Measurements from ENCODE around the gene DTNBP1.

DTNBP1 gene

DNA sequence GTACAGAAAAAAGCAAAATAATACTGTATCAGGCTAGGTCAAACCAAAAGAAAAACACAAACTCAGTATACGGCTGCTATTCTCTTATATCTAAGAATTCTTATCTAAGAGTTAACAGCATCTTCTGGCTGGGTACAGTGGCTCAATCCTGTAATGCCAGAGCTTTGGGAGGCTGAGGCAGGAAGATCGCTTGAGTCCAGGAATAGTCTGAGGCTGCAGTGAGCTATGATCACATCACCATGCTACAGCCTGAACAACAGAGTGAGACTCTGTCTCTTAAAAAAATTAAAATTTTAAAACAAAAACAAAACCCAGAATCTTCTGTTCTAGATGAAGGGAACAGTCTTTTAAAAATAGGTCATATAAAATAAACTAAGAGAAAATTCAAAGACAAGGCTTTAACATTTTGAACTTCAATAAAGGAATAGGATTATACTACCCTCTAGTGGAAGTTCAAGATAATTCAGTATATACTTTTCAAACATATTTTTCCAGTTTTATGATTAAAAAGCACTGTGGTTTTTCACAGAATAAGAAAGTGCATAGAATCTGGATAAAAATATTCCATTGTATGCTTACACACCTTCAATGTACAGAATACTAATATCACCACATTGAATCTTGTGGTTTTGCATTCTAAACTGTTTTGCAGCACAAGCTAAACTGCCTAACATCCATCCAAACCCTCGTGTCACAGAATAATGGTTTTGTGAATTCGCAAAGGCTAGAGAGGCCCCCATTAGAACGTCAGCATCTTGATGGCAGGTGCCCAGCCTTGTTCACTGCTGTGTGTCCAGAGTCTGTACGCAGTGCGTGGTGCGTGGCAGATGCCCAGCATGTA, 39.3 kb downstream of the DTNBP1 start:
- DNase-seq (ENCODE audit: low spot score), result no peak

DNA sequence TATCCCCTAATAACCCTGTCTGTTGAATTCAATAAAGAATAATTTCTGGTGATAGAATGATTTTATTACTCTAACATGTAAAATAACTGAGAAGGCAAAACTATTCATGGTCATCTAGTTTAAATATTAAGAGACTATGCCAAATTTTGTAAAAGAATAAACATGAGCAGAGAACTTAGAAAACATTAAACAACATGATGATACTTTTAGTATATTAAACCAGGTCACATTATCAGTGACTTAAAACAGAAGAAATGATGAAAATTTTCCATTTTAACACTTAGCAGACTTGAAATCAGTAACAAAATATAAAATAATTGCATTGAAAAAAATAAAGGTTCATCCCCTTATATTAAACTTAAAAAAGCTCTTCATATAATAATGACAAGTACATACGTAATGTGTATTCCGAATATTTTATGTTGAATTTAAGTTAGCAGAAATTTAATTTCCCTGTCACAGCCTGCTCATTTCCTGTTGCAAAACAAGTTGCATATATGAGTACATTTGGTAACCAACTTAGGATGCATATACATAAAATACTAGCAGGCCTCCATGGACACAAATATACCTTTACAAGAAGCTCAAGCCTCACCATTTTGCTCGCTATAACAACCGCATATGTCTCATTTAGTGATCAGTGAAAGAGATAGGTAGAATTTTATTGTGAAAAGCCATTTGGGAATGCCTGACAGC, 40.6 kb downstream of the DTNBP1 start:
- no peak for DNase-seq (ENCODE audit: low spot score)

DNA sequence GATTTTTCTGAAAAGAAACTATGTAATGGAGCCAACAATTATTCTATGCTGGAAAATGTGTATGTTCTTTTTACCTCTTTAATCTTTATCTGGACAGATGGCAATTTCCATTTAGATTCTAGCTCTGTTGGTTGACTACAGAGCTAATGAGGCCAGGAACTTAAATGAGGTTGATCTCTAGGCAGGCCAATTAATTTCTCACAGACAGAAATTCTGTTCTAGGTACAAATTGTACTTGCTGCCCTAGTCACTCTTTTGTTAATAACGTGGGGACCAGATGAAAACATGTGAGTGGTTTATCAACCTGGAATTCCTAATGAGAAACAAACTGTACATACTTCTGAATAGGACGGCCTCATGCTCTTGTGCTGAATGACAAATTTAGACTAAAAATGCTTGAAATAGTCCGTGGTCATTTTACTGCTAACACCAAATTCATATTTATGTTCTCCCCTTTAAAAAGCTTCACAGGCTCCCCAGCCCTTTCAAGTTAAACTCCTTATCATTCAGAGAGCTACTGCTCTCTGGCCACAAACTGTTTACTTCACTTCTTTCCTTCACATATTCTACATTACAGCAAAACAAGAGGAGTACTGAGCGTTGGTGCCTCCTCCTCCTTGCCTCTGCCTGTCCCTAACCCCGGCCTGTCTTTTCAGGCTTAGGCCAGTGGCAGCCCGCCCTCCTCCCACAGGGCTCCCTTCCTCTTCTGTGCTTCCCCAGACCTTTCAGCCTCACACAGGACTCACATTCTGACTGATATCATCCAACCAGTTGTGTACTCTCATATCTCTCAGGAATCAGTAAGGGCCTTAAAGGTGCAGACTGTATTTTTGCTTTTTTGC, 41.4 kb downstream of the DTNBP1 start:
- DNase-seq (ENCODE audit: low spot score), result no peak

DNA sequence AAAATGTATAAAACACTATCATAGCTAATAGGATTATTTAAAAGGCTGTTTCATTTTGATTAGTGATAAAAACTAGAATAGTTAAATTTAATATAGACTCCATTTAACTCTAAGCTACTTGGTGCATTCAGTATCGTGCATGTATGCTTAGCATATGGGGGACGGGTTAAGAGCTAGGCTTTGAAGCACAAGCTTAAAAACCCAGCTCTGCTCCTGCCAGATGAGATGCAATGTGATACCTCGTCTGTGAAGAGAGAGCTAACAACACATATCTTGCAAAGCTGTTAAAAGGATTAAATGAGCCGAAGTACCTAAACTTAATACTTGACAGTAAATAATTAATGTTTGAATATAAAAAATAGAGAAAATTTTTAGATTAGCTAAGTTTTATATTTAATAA, 42.2 kb downstream of the DTNBP1 start:
- no peak for DNase-seq (ENCODE audit: low spot score)

DNA sequence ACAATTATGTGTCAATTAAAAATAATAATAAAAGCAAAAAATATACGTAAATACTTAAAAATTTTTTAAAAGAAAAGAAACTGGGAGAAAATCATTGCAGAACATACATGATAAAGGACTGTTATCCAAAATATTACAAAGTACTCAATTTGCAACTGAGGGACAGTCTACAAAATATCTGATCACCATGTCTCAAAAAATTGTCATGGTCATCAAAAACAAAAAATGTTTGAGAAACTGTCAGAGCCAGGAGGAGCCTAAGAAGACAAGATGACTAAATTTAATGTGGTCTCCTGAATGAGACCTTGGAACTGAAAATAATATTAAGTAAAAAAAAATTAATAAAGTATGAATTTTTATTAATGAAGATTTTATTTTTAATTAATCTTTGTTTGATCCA, 43.5 kb downstream of the DTNBP1 start:
- DNase-seq (ENCODE audit: low spot score), result no peak

DNA sequence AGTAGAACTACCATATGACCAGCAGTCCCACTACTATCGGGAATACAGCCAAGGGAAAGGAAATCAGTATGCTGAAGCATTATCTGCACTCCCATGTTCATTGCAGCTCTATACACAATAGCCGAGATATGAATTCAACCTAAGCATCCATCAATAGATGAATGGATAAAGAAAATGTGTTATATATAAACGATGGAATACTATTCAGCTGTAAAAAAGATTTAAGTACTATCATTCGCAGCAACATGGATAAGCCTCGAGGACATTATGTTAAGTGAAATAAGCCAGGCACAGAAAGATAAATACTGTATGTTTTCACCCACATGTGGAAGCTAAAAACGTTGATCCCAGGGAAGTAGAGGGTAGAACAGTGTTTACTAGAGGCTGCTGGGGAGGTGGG, 44.1 kb downstream of the DTNBP1 start:
- DNase-seq (ENCODE audit: low spot score), result no peak

DNA sequence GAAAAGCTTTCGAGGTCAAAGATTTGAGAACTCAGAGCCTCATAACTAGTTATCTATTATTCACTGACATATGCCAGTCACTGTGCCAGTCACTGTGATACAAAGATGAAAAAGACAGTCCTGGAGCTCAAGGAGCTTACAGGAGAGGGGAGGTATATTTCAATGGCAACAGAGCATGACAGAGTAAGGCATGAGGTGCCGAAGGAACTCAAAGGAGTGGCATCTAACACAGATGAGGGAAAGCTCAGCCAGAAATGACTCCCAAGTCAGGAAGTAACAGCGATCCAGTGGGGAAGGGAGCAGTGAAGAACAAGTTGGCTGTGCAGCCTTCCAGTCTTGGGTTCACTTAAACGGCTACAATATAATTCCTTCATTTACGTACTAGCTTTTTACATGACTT, 46.6 kb downstream of the DTNBP1 start:
- DNase-seq (ENCODE audit: low spot score), result no peak

DNA sequence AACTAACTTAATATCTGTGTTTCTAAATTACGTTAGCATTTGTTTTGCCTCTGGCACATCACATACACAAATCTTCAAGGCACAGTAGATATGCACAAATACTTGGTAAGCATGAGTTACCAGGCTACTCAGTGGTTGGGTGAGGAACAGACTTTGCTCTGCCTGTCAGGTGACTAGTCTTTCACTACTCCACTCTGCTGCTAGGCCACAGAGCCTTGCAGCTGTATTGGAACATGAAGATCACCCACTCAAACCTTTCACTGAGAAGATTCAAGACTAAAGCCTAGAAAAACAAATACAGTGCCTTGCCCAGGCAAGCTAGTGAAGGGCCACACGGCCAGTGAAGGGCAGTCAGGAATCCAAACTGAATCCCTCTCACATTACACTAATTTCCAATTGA, 47.0 kb downstream of the DTNBP1 start:
- no peak for DNase-seq (ENCODE audit: low spot score)

DNA sequence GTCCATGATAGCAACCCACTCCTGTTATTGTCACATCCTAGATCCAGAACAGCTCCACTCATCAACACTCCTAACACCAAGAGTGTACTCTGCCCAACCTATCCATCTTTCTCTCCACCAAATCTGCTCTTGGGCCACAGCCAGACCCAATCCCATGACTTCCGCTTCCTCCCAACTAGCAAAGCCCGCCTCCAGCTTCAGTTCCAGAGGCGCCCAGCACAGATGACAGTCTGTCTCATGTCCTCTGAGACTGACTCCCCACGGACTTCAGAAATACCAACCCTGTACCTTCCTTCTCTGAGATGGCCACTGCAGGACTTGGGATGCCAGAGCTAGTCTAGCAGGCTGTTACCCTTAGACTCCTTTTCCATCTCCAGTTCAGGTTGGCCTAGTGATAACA, 48.6 kb downstream of the DTNBP1 start:
- no peak for DNase-seq (ENCODE audit: low spot score)

DNA sequence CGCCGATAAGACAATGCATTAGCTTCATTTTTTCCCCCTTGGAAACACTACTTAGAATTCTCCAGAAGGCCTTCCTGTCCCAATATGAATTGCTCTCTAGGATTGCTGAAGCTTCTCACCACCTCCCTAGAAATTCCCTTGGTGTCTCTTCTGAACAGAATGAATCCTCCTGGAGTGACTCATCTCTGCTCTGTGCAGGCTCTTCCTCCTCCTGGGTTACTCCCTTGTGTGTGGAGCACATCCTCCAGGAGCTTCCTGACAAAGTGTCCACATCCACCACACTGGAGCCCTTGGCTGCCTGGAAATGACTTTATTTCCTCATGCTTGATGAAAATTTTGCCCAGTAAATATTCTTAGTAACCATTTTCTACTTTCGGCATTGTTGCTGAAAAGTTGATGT, 54.4 kb downstream of the DTNBP1 start:
- no peak for DNase-seq (ENCODE audit: low spot score)

DNA sequence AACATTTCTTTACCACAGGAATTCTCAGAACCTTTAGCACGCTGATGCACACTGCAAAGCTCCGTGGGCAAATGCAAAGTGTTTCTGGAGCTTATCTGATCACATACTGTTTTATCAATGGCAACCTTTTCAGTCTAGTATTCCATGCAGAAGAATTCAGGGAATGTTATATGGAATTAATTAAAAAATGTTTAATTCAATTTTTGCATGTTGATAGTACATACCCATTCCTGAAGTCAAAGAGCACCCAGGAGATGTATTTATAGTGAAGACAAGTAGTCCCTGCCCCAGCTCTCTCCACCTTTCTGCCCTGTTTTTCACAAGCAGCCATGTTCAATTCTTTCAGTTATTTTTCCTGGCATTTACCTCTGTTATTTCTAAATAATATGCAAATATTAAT, 55.2 kb downstream of the DTNBP1 start:
- no peak for DNase-seq (ENCODE audit: low spot score)

DNA sequence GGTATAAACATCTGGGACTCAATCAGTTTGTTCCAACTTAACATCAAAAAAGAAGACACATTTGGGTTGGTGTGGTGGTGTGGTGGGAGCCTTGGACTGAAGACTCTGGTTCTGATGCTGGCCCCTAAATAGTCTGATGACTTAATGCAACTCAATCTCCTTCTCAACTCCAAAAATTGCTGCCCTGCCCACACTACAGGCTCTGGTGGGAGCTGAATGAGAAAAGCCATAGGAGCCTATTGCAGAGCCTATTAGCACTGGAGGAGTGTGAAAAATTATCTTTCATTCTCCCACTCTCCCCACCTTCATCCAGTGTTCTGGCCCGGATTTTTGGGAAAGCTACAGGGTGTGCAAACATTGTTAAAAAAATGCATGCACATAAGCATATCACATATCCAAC, 56.5 kb downstream of the DTNBP1 start:
- no peak for DNase-seq (ENCODE audit: low spot score)

DNA sequence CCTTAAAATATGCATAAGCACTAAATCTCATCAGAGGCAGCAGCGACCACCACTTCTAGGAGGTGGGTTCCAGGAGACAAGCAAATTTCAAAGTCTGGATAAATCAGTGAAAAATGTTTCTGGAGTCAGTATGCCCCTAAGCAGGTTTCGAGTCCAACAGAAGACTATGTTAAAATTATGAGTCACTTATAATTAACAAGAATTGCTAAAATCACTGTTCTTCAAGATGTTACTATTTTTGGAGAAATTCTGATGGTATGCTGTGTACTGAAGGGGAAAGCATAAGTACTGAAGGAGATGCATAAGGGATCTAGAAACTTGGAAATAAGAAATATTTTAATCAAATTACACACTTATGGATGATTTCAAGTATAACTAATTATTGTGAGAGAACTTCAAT, 58.0 kb downstream of the DTNBP1 start:
- no peak for DNase-seq (ENCODE audit: low spot score)

DNA sequence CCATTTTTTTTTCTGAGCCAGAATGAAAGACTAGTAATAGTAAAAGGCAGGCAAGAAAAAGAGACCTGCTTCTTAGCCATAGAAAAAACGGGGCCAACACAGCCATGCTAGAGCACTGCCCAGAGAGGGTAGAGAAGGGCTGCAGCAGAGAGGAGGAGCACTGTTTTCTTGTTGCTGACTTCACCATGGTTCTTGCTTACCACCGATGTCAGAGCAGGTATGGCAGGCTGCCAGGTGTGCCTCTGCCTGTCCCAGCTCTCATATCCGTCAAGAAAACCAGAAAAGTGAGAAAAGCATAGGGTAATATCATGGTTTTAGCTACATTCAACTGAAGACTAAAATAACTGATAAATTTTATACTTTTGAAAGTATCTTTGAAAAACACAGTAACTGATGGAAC, 60.7 kb downstream of the DTNBP1 start:
- no peak for DNase-seq (ENCODE audit: low spot score)

DNA sequence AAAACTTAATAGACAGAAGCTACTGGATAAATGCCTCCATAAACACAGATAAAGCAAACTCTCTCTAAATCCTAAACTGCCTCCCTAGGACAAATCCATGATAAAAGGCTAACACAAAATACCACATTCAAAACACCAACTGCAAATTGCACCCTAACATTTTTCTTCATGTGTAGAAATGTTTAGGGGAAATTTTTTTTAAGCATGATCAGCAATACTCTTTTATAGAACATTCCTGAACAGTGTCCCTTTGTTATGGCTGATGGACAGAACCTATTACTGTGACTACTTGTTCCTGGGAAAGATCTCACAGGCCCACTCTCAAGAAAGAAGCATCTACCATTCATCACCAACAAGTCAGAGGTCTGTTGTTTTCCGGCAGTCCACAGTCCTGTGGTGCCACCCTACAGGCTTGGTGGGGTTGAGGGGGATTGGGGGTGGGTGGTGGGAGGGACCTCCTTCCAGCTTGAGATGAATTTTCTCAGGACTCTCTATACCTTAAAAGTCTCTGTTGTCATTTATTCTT, 64.5 kb downstream of the DTNBP1 start:
- DNase-seq (ENCODE audit: low spot score), result no peak

DNA sequence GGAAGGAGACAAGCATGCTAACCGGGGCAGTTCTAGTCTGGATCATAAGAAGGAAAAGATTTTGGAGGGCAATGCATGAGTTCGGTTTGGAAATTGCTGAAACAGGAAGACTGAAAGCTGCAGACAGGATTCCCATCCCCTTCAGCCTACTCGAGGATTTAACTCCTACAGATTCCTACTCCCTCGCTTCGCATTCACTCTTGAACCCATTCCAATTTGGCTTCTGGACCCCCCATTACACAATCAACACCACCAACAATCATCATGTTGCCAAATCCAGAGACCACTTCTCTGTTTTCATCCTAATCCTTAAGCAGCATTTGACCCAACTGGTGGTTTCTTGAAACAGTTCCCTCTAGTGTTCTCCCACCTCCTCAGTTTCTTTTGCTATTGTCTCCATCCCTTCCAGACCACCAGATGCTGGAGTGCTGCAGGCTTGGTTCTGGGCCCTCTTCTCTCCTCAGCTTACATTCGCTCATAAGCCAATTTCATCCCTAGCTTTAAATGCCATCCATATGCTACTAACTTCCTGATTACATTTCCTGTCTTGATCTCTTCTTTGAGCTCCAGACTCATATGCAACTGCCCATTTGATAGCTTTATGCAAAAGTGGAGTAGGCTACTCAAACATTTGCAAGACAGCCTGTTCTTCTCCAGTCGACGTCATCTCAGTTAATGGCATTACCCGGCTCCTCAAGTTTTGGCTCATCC, 66.5 kb downstream of the DTNBP1 start:
- DNase-seq (ENCODE audit: low spot score), result no peak

DNA sequence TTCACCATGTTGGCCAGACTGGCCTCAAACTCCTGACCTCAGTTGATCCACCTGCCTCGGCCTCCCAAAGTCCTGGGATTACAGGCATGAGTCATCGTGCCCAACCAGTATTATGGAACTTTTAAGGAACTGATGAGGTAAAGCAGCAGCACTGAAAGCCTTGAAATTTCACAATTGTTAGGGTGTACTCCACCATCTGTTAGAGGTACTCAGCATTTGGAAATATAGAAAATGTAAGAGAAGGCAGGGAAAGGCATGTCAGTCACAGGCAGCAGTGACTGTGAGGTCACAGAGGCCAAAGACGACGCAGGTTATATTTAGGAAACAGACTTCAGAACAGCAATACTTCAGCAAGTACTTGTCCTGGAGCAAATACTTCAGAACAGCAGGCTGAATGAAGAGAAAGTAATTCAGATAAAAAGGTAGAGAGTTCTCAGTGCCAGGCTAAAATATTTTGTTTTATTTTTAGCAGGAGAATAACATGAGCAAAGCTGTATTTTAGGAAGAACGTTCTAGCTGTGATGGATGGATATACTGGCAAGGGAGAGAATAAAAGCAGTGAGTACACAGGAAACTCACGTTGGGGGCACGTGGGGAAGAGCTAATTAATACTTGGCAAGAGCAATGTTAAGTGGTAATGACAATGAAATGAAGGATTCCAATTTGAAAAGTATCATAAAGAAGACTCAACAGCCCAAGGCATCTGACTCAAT, 67.2 kb downstream of the DTNBP1 start:
- no peak for DNase-seq (ENCODE audit: low spot score)

DNA sequence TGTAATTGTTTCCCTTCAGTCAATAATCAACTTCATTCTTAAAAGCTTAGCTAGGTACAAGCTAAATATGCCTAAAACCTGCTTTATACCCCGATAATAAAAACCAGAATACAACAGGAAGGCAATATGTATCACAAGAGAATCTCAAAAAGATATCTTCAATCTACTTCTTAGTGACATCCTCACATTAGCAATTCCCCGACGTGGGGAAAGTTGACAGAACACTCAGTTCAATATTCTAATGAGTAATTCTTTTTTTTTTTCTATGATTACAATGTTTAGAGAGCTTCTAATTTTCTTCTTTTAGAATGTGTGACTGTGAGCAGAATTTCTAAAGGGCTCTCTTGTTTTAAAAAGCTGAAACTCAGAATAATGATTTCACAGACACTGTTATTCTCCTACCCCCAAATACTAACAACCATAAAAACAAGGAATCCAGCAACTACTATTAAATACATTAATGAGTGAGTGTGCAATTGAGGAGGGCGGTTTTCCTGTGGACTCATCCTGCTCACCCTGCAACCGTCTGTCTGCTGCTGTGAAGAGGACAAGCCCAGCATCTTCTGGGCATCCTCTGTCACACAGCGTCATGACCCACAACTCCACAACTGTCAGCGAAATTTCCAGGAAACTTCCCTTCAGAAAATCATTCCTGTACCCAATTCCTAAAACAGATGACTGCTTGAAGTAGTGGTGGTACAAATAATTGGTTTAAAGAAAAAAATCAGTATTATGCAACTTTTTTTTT, 68.1 kb downstream of the DTNBP1 start:
- DNase-seq (ENCODE audit: low spot score), result no peak

DNA sequence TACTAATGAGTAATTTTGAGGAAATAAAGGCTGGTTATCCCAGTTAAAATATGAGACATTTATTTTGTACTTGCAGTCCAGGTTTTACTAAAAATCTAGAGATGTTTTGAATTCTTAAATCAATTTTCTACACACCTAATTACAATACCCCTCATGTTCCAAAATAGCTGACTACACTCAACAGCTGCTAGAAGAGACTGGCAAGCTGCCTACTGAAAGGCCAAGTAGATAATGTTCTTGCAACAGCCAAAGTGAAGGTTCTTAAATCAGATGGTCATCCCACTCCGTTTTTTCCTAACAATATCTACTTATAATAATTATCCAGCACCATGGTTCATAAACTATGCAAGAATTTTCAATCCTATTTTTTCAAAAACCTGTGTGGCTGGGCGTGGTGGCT, 69.0 kb downstream of the DTNBP1 start:
- DNase-seq (ENCODE audit: low spot score), result no peak

DNA sequence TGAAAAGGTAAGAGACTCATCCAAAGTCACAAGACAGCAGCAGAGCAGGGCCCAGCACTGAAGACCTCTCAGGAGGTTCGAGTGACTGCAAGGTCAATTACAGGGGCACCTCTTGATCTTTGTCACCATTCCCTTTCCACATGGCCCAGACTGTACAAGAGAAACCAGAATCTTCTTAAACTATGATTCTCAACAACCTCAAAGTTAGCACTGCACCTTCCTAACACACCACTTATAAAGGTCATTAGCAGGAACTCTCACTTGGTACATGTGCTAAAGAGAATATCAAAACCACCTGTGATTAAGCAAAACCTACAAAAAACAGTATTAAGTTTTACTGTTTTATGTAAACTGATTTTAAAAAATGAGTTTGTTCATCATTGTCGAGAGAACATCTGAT, 70.2 kb downstream of the DTNBP1 start:
- DNase-seq (ENCODE audit: low spot score), result no peak

Data from HuH-7 (cell line).